Measurements from ENCODE around the gene RMND1.
A peak's percentile ranks its signal among the peaks of the same experiment; 100 is the strongest.
"Not testable (repeated sequence)": the region's sequence is repeated elsewhere in the genome, so short reads cannot be mapped to it uniquely, and the experiment has no call there.

RMND1 gene

DNA sequence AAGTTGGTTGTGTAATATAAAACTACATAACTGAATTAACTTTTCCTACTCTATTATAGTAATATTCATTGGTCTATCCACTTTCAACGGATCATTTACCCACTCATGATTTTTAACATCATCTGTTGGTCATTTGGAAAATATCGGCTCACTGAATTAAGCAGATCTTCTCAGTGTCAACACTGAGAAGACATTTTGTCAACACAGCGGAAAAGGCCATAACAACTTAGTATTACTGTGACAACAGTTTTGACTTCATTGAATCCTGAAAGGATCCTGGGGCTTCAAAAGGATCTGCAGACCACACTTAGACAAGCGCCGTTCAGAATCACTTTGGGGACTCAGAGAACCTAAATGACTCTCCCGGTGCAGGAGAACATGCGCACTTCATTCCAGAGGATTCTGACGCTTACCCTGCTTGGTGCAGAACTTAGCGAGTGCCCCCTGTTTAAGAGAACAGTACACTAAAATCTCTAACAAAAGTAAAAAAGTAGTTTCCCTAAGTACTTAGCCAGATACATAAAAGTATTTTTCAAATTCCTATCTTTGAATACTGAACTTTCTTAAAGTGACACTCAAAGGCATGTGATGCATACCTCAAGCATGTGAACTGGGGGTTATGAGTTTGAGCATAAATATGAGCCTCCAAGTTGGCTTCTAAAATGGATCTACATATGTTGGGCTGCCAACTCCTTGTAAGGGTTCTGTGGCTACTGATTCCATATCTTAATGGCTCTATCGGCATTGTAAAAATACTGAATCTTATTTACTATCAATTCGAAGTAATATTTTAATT, 64.6 kb downstream of the RMND1 start:
- no peak for DNase-seq

DNA sequence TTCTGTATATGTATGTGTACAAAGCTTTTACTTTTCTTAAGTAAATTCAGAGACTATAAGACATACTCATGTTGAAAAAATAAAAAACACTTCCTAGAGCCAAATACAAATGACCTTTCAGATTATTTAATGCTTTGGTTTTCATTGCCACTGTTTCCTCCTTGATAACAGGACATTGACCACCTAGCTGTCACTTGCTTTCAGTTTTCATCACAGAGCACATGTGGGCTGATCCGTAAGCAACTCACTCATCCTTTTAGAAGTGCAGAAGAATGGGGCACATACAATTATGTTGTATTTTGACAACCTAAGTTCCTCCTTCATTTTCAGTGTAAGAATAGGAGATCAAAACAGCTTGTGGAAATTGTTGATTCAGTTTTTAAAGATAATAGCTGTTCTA, 66.7 kb downstream of the RMND1 start:
- DNase-seq, result no peak

DNA sequence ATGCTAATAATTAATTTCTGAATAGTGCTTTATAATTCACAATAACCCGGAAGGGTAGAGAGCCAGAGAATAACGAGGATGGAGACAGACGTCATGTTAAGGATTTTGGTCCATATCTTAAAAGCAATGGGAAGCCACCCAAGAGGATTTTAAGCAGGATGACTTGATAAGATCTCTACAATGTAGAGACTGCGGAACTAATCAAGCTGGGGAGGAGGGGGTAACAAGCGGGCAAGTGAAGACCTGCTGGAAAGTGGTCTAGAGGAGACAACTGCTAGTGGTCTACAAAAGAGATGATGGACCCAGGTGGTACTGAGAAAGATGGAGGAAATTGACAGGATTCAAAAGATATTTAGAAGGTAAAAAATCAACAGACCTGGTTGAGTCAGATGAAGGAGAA, 67.8 kb downstream of the RMND1 start:
- DNase-seq, result no peak

DNA sequence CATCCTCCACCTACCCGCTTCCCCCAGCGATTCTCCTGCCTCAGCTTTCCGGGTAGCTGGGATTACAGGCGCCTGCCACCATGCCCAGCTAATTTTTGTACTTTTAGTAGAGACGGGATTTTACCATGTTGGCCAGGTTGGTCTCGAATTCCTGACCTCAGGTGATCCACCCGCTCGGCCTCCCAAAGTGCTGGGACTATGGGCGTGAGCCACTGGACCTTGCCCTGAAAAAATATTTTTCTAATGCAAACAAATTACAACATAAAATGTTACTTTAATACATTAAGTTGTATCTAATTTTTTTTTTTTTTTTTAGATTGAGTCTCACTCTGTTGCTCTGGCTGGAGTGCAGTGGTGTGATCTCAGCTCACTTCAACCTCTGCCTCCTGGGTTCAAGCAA, 69.3 kb downstream of the RMND1 start:
- not testable (repeated sequence) for DNase-seq

DNA sequence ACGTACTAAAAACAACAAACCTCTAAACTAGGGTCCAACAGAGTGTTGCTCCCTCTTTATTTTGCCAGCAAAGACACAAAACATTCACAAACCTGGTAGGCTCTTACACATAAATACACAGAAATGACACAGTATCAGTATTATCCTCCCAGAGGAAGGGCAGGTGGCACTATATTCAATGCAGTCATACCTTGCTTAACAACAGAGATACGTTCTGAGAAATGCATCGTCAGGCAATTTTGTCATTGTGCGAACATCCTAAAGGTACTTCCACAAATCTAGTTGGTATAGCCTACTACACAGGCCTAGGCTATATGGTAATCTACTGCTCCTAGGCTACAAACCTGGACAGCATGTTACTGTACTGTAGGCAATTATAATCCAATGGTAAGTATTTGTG, 70.2 kb downstream of the RMND1 start:
- DNase-seq, result no peak

DNA sequence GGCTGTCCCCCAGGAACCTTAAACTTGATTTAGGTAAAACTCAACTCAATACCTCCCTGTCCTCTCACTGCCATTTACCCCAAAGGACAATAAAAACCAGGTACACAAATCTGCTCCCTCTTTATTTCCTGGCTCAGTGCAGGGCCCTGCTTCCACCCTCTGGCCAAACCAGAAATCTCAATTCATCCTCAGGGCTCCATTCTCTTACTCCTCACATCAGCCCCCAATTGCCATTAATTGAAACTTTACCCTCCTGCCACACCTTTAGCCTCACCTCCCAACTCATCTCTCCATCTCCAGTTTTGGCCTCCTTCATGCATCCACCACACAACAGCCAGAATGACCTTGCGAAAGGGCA, 71.1 kb downstream of the RMND1 start:
- DNase-seq, result no peak

DNA sequence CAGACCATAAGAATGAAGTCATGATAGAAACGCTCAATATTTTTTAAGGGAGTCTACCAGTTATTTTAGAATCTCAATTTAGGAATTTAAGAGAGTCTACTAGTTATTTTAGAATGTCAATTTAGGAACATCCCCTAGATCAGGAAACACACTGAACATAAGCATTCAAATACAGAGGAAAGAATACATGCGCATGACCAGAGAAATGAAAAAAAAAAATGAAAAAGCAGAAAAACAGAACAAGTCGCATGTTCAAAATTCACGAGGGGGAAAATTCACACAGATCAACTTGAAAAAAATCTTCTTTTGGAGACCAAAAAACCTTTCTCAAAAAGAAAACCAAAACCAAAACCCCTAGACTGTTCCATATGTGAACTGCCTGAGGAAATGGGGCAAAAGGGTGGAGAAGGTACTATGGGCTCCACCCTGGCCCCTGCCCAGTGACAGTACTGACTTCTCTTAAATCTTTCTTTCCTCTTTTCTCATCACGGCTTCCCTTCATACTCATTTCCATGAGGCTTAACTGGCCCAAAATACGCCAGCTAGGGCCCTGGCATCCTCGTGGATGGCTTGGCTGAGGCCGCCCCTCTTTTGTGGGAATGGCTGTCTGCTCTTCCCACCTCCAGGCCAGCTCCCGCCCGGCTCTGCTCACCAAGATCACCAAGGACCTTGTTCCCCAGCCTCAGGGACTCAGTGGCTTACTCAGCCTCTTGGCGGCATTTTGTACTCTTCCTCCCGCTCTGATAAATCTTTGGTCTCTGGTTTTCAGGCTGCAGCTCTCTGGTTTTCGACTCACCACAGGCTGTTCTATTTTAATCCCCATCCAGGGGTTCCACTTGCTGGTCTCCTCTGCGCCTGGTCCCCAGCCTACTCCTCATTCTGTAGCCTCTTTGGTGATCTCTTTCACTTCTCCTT, 71.7 kb downstream of the RMND1 start:
- DNase-seq, result peak in 12 of 56 donors; percentile 1 to 26 (median 11)

DNA sequence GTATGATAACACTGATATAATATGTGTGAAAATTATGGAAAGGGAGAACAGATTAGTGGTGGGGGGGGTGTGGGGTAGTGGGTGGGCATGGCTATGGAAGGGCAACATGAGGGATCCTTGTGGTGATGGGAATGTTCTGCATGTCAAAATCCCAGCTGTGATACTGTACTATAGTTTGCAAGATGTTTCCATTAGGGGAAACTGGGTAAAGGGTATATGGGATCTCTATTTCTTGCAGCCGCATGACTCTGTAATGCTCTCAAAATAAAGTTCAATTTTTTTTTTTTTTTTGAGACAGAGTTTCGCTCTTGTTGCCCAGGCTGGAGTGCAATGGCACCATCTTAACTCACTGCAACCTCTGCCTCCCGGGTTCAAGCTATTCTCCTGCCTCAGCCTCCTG, 74.8 kb downstream of the RMND1 start:
- DNase-seq, result no peak

DNA sequence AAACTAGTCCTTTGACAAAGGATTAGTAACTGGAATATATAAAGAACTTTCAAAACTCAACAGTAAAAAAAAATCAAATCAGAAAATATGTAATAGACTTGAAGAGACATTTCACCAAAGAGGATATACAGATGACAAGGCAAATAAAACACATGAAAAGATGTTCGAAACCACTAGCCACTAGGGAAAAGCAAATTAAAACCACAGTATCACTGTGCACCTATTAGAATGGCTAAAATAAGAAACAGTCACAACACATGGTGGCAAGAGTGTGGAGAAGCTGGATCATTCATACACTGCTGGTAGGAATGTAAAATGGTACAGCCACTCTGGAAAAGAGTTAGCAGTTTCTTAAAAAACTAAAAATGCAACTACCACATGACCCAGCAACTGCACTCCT, 75.5 kb downstream of the RMND1 start:
- DNase-seq, result no peak

DNA sequence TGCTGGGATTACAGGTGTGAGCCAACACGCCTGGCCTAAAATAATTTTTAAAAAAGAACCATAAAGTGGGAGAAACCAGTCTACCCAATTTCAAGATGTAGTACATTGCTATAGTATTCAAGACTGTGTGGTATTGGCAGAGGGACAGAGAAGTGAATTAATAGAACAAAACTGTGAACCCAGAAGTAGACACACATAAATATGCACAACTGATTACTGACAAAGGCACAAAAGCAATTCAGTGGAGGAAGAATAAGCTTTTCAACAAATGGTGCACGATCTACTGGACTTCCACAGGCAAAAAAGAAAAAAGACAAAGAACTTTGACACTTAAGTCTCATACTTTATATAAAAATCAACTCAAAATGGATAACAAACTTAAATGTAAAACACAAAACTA, 76.1 kb downstream of the RMND1 start:
- DNase-seq, result no peak

DNA sequence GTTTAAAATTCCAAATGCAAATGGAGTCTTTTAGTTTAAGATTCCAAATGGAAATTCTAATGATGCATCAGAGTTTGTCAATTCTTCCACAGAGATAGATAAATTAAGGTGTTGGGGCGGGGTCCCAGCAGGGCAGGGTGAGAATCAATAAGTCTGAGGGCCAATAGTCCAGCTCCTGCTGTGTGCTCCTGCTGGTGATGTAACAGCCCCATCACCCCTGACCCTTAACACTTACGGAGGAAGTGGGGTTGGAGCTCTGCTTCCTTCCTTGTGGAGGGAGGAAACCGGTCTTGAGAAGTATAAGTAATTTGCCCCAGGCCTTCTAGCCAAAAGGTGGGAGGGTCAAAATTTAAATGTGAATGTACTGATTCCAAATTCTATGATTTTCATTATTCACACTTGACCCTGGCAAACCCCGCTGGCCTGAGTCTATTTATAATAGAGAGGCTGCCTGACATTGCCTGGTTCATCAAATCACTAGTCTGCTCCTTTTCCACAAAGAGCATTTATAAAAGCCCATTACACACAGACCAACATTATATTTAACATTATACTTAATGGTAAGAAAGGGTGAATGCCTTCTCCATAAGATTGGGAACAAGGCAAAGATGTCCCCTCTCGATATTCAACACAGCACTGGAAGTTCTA, 77.8 kb downstream of the RMND1 start:
- DNase-seq, result no peak

DNA sequence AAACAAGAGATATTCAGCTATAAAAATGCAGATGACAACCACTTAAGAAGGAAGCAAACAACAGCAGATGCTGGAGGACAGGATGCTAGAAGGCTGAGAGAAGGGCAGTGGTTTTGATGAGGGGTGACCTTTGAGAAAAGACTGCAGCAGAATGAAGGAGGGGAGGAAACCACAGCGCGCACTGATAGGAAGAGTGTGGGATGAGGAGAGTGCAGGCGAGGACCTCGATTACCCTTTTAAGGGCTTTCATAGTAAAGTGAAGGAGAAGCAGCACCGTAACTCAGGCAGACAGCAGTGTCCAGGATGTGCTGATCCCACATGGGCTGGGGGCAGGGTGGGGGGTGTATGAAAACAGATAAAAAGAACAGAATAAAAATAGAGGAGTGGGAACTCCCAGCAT, 79.8 kb downstream of the RMND1 start:
- no peak for DNase-seq

DNA sequence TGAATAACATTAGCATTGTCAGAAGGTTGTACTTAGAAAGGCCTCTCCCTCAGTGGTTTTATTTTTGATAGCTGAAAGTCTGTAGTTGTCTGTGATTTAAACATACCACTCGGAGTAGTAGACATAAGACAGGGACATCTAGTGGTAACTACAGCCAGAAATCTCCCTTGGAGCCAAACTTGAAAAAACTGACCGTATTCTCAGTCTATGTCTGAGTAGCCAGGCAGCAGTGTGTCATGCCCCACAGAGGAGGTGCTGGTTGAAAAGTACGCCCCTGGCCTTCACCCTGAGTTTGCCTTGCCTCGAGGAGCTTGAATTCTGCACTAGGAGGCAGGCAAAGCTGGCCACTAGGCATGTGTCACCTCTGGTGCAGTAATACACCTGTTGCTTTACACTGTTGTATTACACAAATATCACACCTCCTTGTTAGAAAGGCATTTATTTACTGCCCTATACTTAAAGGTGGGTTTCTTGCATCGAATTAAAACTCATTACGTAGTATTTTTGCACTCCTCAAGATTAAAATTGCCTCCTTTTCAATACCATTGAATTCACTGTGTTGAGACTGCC, 81.3 kb downstream of the RMND1 start:
- DNase-seq, result no peak

DNA sequence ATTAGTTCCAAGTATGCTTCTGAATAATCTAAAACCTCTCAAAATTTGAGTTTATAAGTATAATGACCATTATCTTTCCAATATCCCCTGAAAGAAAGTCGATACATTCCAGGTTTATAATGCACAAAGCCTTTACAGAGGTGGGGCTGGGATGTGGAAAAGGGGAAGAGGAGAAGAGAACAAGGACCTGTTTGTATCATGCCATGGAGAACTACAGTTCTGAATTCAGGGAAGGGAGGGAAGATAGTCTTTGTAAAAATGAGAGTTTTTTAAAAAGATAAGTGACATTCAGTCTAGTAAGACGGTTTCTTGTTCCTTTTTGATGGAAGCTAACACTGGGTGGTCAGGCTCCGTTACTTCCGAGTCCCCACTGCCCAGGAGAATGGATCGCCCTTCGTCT, 86.7 kb downstream of the RMND1 start:
- no peak for DNase-seq

DNA sequence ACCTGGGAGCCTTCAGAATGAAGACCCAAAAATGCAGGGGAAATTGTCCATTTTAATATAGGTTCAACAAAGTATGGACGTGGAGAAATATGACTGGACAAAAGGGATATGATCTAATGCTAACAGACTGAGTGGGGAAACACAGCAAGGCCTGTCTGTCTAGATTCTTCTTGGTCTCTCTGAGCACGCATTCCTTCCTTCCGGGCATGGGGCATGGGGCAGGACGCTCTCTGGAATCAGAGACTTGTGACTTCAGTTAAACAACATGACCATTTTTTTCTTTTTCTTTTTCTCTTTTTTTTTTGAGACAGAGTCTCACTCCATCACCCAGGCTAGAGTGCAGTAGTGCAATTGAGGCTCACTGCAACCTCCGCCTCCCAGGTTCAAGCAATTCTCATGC, 92.4 kb downstream of the RMND1 start:
- no peak for DNase-seq

DNA sequence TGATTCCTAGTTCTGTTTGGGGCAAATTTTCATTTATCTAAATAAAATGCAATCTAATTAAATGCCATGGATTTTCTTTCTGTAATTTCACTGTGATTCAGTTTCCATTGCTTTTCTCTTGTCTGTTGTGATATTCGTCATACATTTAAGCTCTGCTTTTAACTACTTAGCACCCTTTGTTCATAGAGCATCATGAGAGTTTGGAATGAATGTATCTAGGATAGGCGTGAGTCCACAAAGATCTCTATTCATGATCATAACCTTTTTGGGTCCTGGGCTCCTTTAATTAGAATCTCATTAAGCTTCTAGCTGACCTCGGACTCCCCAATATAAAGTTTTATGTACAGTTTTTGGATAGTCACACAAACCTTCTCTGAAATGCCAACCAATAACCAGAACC, 93.5 kb downstream of the RMND1 start:
- DNase-seq, result no peak

DNA sequence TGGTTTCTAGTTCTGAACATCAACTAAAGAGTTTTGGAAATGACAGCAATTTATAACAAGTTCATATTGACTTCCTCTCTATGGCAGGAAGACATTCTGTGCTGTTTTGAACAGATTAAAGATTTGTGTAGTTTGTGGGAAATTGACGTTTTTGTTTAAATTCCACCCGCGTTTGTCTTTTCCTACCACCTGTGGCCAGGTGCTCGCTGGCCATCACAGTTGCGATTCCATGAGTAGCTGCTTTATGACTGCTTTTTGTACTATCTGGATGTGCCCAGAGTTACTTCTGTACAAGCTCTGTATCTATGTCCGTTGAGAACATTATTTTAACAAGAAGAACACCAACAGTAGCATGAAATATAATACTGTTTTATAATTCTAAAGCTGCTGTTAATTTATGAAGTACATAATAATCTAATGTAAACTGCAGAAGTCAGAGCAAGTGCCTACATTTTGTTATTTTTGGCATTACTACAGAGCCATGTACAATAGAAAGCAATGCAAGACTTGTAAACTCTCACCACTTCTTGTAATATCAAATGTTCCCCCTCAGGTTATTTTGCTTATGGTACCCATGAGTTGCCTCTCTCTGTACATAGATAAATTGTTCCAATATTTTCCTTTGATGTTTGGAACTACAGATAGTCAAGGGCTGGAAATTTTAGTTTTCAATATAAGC, 94.0 kb downstream of the RMND1 start:
- no peak for DNase-seq

DNA sequence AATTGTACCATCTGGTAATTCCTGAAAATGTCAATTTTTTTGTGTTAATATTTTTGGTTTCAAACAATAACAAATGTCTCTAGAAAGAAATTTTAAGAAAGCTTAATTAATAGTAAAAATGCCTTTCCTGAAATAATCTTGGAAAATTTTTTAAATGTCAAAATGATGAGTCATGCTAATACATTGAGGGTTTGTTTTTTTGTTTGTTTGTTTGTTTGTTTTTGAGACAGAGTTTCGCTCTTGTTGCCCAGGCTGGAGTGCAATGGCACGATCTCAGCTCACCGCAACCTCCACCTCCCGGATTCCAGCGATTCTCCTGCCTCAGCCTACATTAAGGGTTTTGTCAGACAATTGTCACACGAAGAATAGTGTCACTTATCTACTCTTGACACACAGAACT, 94.9 kb downstream of the RMND1 start:
- DNase-seq, result not testable (repeated sequence)
